Measurements from ENCODE around the gene GMDS.

GRCh38 chr6:2038092-2038491, 207.3 kb downstream of the GMDS start:
- TF ChIP-seq CTCF (conservative IDR thresholded peaks at IDR 0.05; ENCODE audit: low read length) (no peak), EZH2phosphoT487 (IDR thresholded peaks at IDR 0.05; ENCODE audit: borderline replicate concordance) (no peak)

Measured in Loucy (cell line).